ENCODE measurements around the gene ZFYVE28.

DNA sequence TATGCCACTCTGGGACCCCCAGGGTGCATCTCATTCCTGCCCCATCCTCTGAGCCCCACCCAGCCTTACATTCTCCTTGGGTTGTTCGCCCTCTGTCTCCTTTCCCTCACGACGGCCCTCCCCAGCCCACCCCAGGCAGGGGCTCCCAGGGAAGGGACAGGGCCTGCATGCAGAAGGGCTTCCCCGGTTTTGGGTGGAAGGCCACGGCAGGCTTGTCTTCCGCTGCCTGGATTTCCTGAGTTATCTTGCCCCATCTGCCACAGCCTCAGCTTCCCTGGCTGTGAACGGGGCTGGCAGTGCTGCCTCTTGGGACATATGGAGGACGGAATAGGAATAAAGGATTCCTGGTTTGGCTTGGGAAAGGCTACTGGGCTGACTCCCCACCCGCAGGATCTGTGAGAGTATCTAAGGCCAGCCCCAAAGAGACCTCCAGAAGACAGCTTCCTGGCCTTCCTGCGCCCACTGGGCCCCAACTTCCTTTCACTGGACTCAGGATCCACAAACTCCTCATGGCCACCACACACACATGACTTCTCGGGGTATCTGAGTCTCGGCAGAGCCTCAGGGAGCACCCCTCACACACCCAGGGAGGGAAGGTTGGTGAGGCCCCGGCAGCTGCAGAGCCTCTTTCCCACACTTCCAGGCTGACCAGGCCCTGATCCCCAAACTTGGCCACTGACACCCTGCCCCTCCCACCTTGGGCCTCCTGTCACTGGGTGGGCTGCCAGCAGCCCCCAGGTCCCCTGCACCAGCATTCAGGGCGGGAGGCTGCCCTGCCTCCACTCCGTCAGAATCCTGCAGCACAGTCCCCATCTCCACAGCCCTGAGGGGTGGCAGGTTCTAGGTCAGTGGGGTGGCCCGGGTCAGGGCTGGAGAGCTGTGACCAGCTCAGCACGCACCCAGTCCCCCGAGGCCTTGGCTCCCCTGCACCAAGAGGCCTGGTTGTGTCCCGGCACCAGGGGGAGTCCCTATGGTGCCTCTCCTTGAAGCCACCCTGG is 153.0 kb downstream of the ZFYVE28 start:
- TF ChIP-seq, protein P1, sequence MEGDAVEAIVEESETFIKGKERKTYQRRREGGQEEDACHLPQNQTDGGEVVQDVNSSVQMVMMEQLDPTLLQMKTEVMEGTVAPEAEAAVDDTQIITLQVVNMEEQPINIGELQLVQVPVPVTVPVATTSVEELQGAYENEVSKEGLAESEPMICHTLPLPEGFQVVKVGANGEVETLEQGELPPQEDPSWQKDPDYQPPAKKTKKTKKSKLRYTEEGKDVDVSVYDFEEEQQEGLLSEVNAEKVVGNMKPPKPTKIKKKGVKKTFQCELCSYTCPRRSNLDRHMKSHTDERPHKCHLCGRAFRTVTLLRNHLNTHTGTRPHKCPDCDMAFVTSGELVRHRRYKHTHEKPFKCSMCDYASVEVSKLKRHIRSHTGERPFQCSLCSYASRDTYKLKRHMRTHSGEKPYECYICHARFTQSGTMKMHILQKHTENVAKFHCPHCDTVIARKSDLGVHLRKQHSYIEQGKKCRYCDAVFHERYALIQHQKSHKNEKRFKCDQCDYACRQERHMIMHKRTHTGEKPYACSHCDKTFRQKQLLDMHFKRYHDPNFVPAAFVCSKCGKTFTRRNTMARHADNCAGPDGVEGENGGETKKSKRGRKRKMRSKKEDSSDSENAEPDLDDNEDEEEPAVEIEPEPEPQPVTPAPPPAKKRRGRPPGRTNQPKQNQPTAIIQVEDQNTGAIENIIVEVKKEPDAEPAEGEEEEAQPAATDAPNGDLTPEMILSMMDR (IDR thresholded peaks at IDR 0.05) = no peak
- TF ChIP-seq POLR2A (IDR thresholded peaks at IDR 0.05) = no peak

Data from adrenal gland (tissue), 5 donors.